RWPE1 (cell line): ENCODE measurements around the gene CHST11.

Source experiments
- CTCF ChIA-PET: fragments of 350-600 bp; sonication (Branson Sonifier 250); formaldehyde crosslinking; extraction: SDS; loops from one replicate; lab custom pipeline; 2021; lab: Yijun Ruan, JAX
- POLR2A ChIA-PET: fragments of 400-600 bp; formaldehyde crosslinking; extraction: SDS; loops from one replicate; lab custom pipeline; 2020; ENCODE audit warnings: antibody characterized with exemption; ENCODE audit not compliant: low non-redundant PET; lab: Yijun Ruan, JAX
- DNase-seq: peaks from one replicate; pipeline ENCODE4 v3.0.0; 2012; ENCODE audit warnings: low spot score
- H3K27ac ChIP-seq: fragments of 450-650 bp; 2 replicates; pipeline ENCODE4 v1.5.1; 2017
- CTCF ChIP-seq: fragments of 450-650 bp; conservative IDR thresholded peaks from 2 replicates; pipeline ENCODE4 v1.5.1; 2017; ENCODE audit warnings: low read depth, mild to moderate bottlenecking

Gene CHST11

GRCh38 chr12:104460041-104460719 lies 3.4 kb downstream of the CHST11 start:
- CTCF ChIA-PET: interaction anchor here (0.8 to 1.6 kb wide), 3 partner anchors 25 to 78 kb away, joined by 3 to 7 read pairs (median 3); no protein-coding TSS in a partner anchor
- TF ChIP-seq CTCF: no peak
- POLR2A ChIA-PET: no interaction called here
- DNase-seq: no peak
- H3K27ac ChIP-seq: 0 out of 2 replicates have a peak overlapping the region, but pooled peaks have one; percentile 16

- ChIA-PET POLR2A (no interaction called here), CTCF (no interaction called here)
- no peak for DNase-seq
- TF ChIP-seq CTCF: no peak
- no peak overlapping the region for H3K27ac ChIP-seq
These were observed 4.4 kb downstream of the CHST11 start for GRCh38 chr12:104460973-104461698.

- H3K27ac ChIP-seq: no peak overlapping the region
- no peak for TF ChIP-seq CTCF
- ChIA-PET CTCF (interaction anchor here (0.6 kb wide), 1 partner anchor 13 kb away, joined by 3 read pairs; no protein-coding TSS in a partner anchor), POLR2A (no interaction called here)
- DNase-seq: no peak
These were observed 5.6 kb downstream of the CHST11 start for GRCh38 chr12:104462325-104462724.

- CTCF ChIA-PET: interaction anchor here (0.6 kb wide), 1 partner anchor 12 kb away, joined by 3 read pairs; no protein-coding TSS in a partner anchor
- no peak for DNase-seq
These were observed 6.2 kb downstream of the CHST11 start for GRCh38 chr12:104462931-104463339.

GRCh38 chr12:104463368-104463767 lies 6.6 kb downstream of the CHST11 start:
- ChIA-PET CTCF (no interaction called here), POLR2A (no interaction called here)
- DNase-seq: no peak
- no peak for TF ChIP-seq CTCF
- H3K27ac ChIP-seq: no peak overlapping the region

More at GRCh38 chr12:104462931-104463339, 6.2 kb downstream of the CHST11 start:
- no peak overlapping the region for H3K27ac ChIP-seq
- TF ChIP-seq CTCF: no peak
- POLR2A ChIA-PET: no interaction called here

GRCh38 chr12:104464899-104465298 lies 8.2 kb downstream of the CHST11 start:
- no peak for DNase-seq
- no peak for TF ChIP-seq CTCF
- CTCF ChIA-PET: no interaction called here
- POLR2A ChIA-PET: no interaction called here
- no peak overlapping the region for H3K27ac ChIP-seq
